WTC11 (cell line): Measurements from ENCODE around the gene AKAIN1. TPM values are rescaled to one million over a fixed set of nuclear protein-coding genes. Genes with fewer than 3 reads are reported as not detected.
A peak's percentile ranks its signal among the peaks of the same experiment; 100 is the strongest.

Experiments used
- ATAC-seq: fragments of 200-7000 bp; cut with Tn5 transposase; 2 replicates; pipeline ENCODE4 v1.10.0; 2021; ENCODE audit warnings: mild to moderate bottlenecking, moderate library complexity
- CTCF ChIA-PET: fragments of 300-600 bp; sonication (Branson Sonifier 250); formaldehyde crosslinking; loops from one replicate; lab custom pipeline; 2021; ENCODE audit warnings: antibody characterized with exemption; lab: Charles Lee
- POLR2A ChIA-PET: fragments of 350-600 bp; sonication (Branson Sonifier 250); formaldehyde crosslinking; loops from one replicate; lab custom pipeline; 2021; ENCODE audit warnings: antibody characterized with exemption; lab: Charles Lee
- DNase-seq: peaks from one replicate; pipeline ENCODE4 v3.0.0; 2021; ENCODE audit warnings: low spot score
- H3K27ac Mint-ChIP-seq: 2 replicates; pipeline ENCODE4 v1.8.0; 2021; ENCODE audit warnings: mixed read lengths
- H3K27me3 Mint-ChIP-seq: 2 replicates; pipeline ENCODE4 v1.8.0; 2021; ENCODE audit warnings: low read depth, mild to moderate bottlenecking, moderate library complexity, mixed read lengths
- H3K36me3 Mint-ChIP-seq: 2 replicates; pipeline ENCODE4 v1.8.0; 2021; ENCODE audit warnings: mixed read lengths
- H3K4me1 Mint-ChIP-seq: 2 replicates; pipeline ENCODE4 v1.8.0; 2022; ENCODE audit warnings: mixed read lengths
- H3K4me3 Mint-ChIP-seq: 2 replicates; pipeline ENCODE4 v1.8.0; 2021; ENCODE audit warnings: mild to moderate bottlenecking, moderate library complexity, mixed read lengths
- H3K9me3 Mint-ChIP-seq: 2 replicates; pipeline ENCODE4 v1.8.0; 2021; ENCODE audit warnings: mixed read lengths
- CBFB ChIP-seq: sonication (generic); formaldehyde crosslinking; IDR thresholded peaks from 2 replicates; pipeline ENCODE4 v1.8.1; 2022; ENCODE audit warnings: mild to moderate bottlenecking, low read depth, missing genetic modification reagents
- CREB1 ChIP-seq: sonication (generic); formaldehyde crosslinking; IDR thresholded peaks from 2 replicates; pipeline ENCODE4 v1.8.0; 2023; ENCODE audit warnings: mild to moderate bottlenecking, missing genetic modification reagents
- EMX1 ChIP-seq: fragments of 250-450 bp; sonication (Bioruptor Pico); IDR thresholded peaks from 2 replicates; pipeline ENCODE4 v1.8.0; 2021; ENCODE audit warnings: mild to moderate bottlenecking
- ESRRA ChIP-seq: sonication (generic); formaldehyde crosslinking; IDR thresholded peaks from 2 replicates; pipeline ENCODE4 v1.8.1; 2022; ENCODE audit warnings: mild to moderate bottlenecking, missing genetic modification reagents, borderline replicate concordance
- JAZF1 ChIP-seq: fragments of 250-450 bp; sonication (Bioruptor Pico); IDR thresholded peaks from 2 replicates; pipeline ENCODE4 v1.9.0; 2021; ENCODE audit warnings: moderate library complexity, mild to moderate bottlenecking, inconsistent platforms
- NR2C2 ChIP-seq: sonication (generic); formaldehyde crosslinking; IDR thresholded peaks from 2 replicates; pipeline ENCODE4 v1.8.0; 2022; ENCODE audit warnings: mild to moderate bottlenecking, missing genetic modification reagents
- NR3C1 ChIP-seq: sonication (generic); formaldehyde crosslinking; conservative IDR thresholded peaks from 2 replicates; pipeline ENCODE4 v1.8.1; 2023; ENCODE audit warnings: low read depth, mild to moderate bottlenecking, missing genetic modification reagents
- TCF7 ChIP-seq: sonication (generic); formaldehyde crosslinking; IDR thresholded peaks from 2 replicates; pipeline ENCODE4 v1.8.0; 2022; ENCODE audit warnings: mild to moderate bottlenecking, low read depth, missing genetic modification reagents, moderate library complexity
- TEAD1 ChIP-seq: sonication (generic); formaldehyde crosslinking; IDR thresholded peaks from 2 replicates; pipeline ENCODE4 v1.8.0; 2022; ENCODE audit warnings: mild to moderate bottlenecking, missing genetic modification reagents
- TEAD4 ChIP-seq: sonication (generic); formaldehyde crosslinking; IDR thresholded peaks from 2 replicates; pipeline ENCODE4 v1.8.0; 2022; ENCODE audit warnings: mild to moderate bottlenecking, missing genetic modification reagents
- ZNF138 ChIP-seq: sonication (generic); formaldehyde crosslinking; conservative IDR thresholded peaks from 2 replicates; pipeline ENCODE4 v1.8.1; 2022; ENCODE audit warnings: mild to moderate bottlenecking, moderate library complexity, missing genetic modification reagents
- ZNF416 ChIP-seq: fragments of 250-450 bp; sonication (Bioruptor Pico); IDR thresholded peaks from 2 replicates; pipeline ENCODE4 v1.9.0; 2021; ENCODE audit warnings: mild to moderate bottlenecking, inconsistent platforms
- ZNF671 ChIP-seq: fragments of 250-450 bp; sonication (Bioruptor Pico); IDR thresholded peaks from 2 replicates; pipeline ENCODE4 v1.8.0; 2021; ENCODE audit warnings: mild to moderate bottlenecking
- total RNA-seq: library from RNA; stranded (reverse); gene quantifications from 3 replicates; pipeline ENCODE4 v1.2.3, GENCODE V29; 2021
- TF ChIP-seq, protein P1 (sequence below): fragments of 250-450 bp; sonication (Bioruptor Pico); IDR thresholded peaks from 2 replicates; pipeline ENCODE4 v1.9.0; 2021; ENCODE audit warnings: mild to moderate bottlenecking, borderline replicate concordance
- TF ChIP-seq, protein P2 (sequence below): fragments of 250-450 bp; sonication (Bioruptor Pico); IDR thresholded peaks from 2 replicates; pipeline ENCODE4 v1.9.0; 2021; ENCODE audit warnings: moderate library complexity, mild to moderate bottlenecking, inconsistent platforms, borderline replicate concordance
- TF ChIP-seq, protein P3 (sequence below): sonication (generic); formaldehyde crosslinking; IDR thresholded peaks from 2 replicates; pipeline ENCODE4 v1.8.0; 2022; ENCODE audit warnings: mild to moderate bottlenecking, missing genetic modification reagents
- TF ChIP-seq, protein P4 (sequence below): sonication (generic); formaldehyde crosslinking; conservative IDR thresholded peaks from 2 replicates; pipeline ENCODE4 v1.8.1; 2022; ENCODE audit warnings: mild to moderate bottlenecking, missing genetic modification reagents
- TF ChIP-seq, protein P5 (sequence below): sonication (generic); formaldehyde crosslinking; IDR thresholded peaks from 2 replicates; pipeline ENCODE4 v1.8.1; 2023; ENCODE audit warnings: mild to moderate bottlenecking, missing genetic modification reagents, moderate library complexity
- TF ChIP-seq, protein P6 (sequence below): sonication (generic); formaldehyde crosslinking; IDR thresholded peaks from 2 replicates; pipeline ENCODE4 v1.8.1; 2023; ENCODE audit warnings: mild to moderate bottlenecking, missing genetic modification reagents, moderate library complexity
- TF ChIP-seq, protein P7 (sequence below): fragments of 250-450 bp; sonication (Bioruptor Pico); IDR thresholded peaks from 2 replicates; pipeline ENCODE4 v1.8.0; 2021; ENCODE audit warnings: mild to moderate bottlenecking

Gene AKAIN1
- total RNA-seq, 1 experiment from 2014 or later, result not detected

DNA sequence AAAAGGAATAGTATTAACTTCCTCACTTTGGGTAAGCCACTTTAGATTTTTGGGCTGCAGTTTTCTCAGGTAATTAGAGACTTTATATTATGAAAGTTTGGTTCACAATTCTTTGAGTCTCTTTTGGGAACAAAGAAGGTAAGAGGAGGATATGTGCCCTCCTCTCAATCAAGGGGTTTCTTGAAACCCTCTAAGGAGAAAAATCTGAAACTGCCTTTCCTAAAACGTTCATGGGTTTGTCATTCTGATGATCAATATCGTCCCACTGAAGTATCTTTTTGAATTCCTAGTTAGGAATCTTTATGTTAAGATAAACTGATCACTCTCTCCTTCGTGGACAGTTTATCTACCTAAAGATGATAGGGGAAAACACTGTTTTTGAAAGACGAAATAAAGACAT lies 42.4 kb upstream of the AKAIN1 start (continued):
- TF ChIP-seq, protein P1, sequence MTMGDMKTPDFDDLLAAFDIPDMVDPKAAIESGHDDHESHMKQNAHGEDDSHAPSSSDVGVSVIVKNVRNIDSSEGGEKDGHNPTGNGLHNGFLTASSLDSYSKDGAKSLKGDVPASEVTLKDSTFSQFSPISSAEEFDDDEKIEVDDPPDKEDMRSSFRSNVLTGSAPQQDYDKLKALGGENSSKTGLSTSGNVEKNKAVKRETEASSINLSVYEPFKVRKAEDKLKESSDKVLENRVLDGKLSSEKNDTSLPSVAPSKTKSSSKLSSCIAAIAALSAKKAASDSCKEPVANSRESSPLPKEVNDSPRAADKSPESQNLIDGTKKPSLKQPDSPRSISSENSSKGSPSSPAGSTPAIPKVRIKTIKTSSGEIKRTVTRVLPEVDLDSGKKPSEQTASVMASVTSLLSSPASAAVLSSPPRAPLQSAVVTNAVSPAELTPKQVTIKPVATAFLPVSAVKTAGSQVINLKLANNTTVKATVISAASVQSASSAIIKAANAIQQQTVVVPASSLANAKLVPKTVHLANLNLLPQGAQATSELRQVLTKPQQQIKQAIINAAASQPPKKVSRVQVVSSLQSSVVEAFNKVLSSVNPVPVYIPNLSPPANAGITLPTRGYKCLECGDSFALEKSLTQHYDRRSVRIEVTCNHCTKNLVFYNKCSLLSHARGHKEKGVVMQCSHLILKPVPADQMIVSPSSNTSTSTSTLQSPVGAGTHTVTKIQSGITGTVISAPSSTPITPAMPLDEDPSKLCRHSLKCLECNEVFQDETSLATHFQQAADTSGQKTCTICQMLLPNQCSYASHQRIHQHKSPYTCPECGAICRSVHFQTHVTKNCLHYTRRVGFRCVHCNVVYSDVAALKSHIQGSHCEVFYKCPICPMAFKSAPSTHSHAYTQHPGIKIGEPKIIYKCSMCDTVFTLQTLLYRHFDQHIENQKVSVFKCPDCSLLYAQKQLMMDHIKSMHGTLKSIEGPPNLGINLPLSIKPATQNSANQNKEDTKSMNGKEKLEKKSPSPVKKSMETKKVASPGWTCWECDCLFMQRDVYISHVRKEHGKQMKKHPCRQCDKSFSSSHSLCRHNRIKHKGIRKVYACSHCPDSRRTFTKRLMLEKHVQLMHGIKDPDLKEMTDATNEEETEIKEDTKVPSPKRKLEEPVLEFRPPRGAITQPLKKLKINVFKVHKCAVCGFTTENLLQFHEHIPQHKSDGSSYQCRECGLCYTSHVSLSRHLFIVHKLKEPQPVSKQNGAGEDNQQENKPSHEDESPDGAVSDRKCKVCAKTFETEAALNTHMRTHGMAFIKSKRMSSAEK, result no peak
- TF ChIP-seq TCF7 (CRISPR knock-in tag) (no peak), EMX1 (no peak), ZNF671 (CRISPR knock-in tag) (no peak), ESRRA (CRISPR knock-in tag) (no peak)
- TF ChIP-seq, protein P2, sequence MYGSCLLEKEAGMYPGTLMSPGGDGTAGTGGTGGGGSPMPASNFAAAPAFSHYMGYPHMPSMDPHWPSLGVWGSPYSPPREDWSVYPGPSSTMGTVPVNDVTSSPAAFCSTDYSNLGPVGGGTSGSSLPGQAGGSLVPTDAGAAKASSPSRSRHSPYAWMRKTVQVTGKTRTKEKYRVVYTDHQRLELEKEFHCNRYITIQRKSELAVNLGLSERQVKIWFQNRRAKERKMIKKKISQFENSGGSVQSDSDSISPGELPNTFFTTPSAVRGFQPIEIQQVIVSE, result no peak
- TF ChIP-seq, protein P3, sequence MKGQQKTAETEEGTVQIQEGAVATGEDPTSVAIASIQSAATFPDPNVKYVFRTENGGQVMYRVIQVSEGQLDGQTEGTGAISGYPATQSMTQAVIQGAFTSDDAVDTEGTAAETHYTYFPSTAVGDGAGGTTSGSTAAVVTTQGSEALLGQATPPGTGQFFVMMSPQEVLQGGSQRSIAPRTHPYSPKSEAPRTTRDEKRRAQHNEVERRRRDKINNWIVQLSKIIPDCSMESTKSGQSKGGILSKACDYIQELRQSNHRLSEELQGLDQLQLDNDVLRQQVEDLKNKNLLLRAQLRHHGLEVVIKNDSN (CRISPR knock-in tag), result no peak
- TF ChIP-seq, protein P4, sequence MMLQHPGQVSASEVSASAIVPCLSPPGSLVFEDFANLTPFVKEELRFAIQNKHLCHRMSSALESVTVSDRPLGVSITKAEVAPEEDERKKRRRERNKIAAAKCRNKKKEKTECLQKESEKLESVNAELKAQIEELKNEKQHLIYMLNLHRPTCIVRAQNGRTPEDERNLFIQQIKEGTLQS (CRISPR knock-in tag), result no peak

DNA sequence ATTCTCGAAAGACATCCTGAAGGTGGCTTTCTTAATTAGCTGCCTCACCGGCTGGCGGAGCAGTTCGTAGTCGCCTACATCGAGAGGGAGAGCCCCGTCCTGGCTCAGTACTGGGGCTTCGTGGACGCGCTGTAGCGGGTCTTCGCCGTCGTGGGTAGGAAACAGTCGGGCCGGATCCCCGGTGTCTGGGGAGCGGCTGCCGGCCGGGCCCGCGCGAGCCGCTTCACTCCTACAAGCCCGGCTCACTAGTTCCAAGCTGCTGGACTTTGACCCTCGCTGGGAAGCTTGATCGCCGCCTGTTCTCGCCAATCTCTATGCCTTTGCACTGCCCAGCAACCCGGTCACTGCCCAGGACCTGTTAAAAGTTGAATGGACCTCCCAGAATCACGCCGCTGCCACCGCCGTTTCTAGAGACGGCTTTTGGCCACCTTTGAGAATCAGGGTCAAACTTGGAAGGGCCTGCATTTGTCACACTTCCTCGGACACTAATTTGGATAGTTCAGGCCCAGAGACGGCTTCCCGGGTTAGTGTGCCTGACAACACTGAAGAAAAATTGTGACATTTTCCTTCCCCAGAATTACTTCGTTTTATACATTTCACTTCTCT lies 41.4 kb upstream of the AKAIN1 start:
- Mint-ChIP-seq H3K4me3 (peak overlapping the region; percentile 95), H3K36me3 (peaks cover 6% of the 10 kb centered on the region; the same call in 1 of the 2 replicates), H3K27ac (peak overlapping the region; percentile 90), H3K27me3 (peaks cover 13% of the 10 kb centered on the region), H3K4me1 (peaks cover 20% of the 10 kb centered on the region), H3K9me3 (no peaks in the 10 kb centered on the region)
- peak; percentile 28 for DNase-seq
- ChIA-PET CTCF (no interaction called here), POLR2A (interaction anchor here (2.6 kb wide), 1 partner anchor 57 kb away, joined by 25 read pairs; the partner anchor contains the start of gene ZBTB14)
- TF ChIP-seq, protein P3 (CRISPR knock-in tag), result no peak
- TF ChIP-seq ZNF138 (CRISPR knock-in tag), result no peak
- ATAC-seq, result peak; percentile 16

DNA sequence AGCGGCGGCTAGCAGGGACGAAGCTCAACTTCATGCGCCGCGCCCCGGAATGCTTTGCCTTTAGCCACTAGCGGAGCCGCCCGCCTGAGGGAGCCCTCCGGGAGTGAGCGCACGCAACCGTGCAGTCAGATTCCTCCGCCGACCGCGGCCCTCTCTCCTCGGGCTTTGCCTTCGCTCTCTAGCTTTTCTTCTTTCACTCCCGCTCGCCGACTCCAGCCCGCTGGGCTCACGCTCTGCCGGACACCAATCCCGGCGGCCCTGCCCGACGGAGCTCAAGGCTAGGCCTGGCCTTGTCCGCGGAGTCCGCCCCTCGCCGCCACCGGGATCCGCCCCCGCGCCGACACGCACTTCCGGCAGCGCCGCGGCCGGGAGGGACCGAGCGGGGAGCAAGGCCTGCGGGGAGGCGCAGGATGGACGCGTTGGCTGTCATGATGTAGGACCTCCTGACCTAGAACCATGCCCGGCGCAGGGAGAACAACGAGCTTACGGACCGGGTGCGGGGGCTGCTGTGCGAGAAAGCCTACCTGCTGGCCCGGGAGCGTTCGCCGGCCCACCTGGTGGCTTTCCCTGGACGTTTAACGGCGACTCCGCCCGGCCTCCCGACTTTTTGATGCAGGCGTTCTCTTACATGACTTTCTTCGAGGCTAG lies 40.8 kb upstream of the AKAIN1 start:
- H3K4me3 Mint-ChIP-seq, result peak overlapping the region; percentile 95
- H3K27me3 Mint-ChIP-seq, result peaks cover 16% of the 10 kb centered on the region
- H3K9me3 Mint-ChIP-seq, result no peaks in the 10 kb centered on the region
- peak overlapping the region; percentile 92 for H3K27ac Mint-ChIP-seq
- CTCF ChIA-PET, result interaction anchor here (0.8 to 1.1 kb wide), 3 partner anchors 57 to 309 kb away, joined by 3 to 8 read pairs (median 6); no protein-coding TSS in a partner anchor
- ATAC-seq, result peak; percentile 92
- POLR2A ChIA-PET, result interaction anchor here (2.6 kb wide), 1 partner anchor 57 kb away, joined by 25 read pairs; the partner anchor contains the start of gene ZBTB14
- peaks cover 5% of the 10 kb centered on the region; the same call in 1 of the 2 replicates for H3K36me3 Mint-ChIP-seq
- H3K4me1 Mint-ChIP-seq, result peaks cover 20% of the 10 kb centered on the region
- DNase-seq, result peak; percentile 82
- TF ChIP-seq TEAD1 (CRISPR knock-in tag) (0 out of 2 replicates have a peak, but pooled peaks have one; percentile 11), NR2C2 (CRISPR knock-in tag) (no peak), ZNF416 (CRISPR knock-in tag) (0 out of 2 replicates have a peak, but pooled peaks have one; percentile 18), CREB1 (CRISPR knock-in tag) (peak; percentile 71), NR3C1 (CRISPR knock-in tag) (no peak), TEAD4 (CRISPR knock-in tag) (0 out of 2 replicates have a peak, but pooled peaks have one; percentile 51), JAZF1 (CRISPR knock-in tag) (no peak), CBFB (no peak)
- TF ChIP-seq, protein P5, sequence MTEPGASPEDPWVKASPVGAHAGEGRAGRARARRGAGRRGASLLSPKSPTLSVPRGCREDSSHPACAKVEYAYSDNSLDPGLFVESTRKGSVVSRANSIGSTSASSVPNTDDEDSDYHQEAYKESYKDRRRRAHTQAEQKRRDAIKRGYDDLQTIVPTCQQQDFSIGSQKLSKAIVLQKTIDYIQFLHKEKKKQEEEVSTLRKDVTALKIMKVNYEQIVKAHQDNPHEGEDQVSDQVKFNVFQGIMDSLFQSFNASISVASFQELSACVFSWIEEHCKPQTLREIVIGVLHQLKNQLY (CRISPR knock-in tag), result no peak
- TF ChIP-seq, protein P3 (CRISPR knock-in tag), result no peak
- TF ChIP-seq, protein P4 (CRISPR knock-in tag), result no peak
- TF ChIP-seq, protein P6, sequence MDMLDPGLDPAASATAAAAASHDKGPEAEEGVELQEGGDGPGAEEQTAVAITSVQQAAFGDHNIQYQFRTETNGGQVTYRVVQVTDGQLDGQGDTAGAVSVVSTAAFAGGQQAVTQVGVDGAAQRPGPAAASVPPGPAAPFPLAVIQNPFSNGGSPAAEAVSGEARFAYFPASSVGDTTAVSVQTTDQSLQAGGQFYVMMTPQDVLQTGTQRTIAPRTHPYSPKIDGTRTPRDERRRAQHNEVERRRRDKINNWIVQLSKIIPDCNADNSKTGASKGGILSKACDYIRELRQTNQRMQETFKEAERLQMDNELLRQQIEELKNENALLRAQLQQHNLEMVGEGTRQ, result peak; percentile 25; the same call in 1 of the 2 replicates
- TF ChIP-seq, protein P7, sequence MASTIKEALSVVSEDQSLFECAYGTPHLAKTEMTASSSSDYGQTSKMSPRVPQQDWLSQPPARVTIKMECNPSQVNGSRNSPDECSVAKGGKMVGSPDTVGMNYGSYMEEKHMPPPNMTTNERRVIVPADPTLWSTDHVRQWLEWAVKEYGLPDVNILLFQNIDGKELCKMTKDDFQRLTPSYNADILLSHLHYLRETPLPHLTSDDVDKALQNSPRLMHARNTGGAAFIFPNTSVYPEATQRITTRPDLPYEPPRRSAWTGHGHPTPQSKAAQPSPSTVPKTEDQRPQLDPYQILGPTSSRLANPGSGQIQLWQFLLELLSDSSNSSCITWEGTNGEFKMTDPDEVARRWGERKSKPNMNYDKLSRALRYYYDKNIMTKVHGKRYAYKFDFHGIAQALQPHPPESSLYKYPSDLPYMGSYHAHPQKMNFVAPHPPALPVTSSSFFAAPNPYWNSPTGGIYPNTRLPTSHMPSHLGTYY, result no peak
